DOHH2 (cell line): ENCODE measurements around the gene ERC2.

Experiments
- CTCF ChIP-seq: fragments of 200-600 bp; sonication (generic); IDR thresholded peaks from one replicate; pipeline ENCODE4 v1.5.1; 2014; ENCODE audit warnings: antibody characterized with exemption, mild to moderate bottlenecking, low read depth, low read length; ENCODE audit not compliant: poor library complexity, severe bottlenecking
- EZH2phosphoT487 ChIP-seq: fragments of 200-600 bp; sonication (generic); IDR thresholded peaks from 2 replicates; pipeline ENCODE4 v1.6.1; 2017; ENCODE audit warnings: borderline replicate concordance, mild to moderate bottlenecking, antibody characterized with exemption, low read length, moderate library complexity, mixed read lengths

- TF ChIP-seq CTCF (no peak), EZH2phosphoT487 (no peak)
Observed at GRCh38 chr3:56291953-56292352, 176.3 kb downstream of the ERC2 start.
